CD4-positive, alpha-beta T cell treated with Interferon alpha-2 for 1 hour (primary cell): ENCODE results near the gene MYO19.

Experiments used
- DNase-seq, 2 donors: peaks; one replicate each; pipeline ENCODE4 v3.0.0-alpha.2; 2020 to 2022

Gene MYO19, protein sequence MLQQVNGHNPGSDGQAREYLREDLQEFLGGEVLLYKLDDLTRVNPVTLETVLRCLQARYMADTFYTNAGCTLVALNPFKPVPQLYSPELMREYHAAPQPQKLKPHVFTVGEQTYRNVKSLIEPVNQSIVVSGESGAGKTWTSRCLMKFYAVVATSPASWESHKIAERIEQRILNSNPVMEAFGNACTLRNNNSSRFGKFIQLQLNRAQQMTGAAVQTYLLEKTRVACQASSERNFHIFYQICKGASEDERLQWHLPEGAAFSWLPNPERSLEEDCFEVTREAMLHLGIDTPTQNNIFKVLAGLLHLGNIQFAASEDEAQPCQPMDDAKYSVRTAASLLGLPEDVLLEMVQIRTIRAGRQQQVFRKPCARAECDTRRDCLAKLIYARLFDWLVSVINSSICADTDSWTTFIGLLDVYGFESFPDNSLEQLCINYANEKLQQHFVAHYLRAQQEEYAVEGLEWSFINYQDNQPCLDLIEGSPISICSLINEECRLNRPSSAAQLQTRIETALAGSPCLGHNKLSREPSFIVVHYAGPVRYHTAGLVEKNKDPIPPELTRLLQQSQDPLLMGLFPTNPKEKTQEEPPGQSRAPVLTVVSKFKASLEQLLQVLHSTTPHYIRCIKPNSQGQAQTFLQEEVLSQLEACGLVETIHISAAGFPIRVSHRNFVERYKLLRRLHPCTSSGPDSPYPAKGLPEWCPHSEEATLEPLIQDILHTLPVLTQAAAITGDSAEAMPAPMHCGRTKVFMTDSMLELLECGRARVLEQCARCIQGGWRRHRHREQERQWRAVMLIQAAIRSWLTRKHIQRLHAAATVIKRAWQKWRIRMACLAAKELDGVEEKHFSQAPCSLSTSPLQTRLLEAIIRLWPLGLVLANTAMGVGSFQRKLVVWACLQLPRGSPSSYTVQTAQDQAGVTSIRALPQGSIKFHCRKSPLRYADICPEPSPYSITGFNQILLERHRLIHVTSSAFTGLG

DNA sequence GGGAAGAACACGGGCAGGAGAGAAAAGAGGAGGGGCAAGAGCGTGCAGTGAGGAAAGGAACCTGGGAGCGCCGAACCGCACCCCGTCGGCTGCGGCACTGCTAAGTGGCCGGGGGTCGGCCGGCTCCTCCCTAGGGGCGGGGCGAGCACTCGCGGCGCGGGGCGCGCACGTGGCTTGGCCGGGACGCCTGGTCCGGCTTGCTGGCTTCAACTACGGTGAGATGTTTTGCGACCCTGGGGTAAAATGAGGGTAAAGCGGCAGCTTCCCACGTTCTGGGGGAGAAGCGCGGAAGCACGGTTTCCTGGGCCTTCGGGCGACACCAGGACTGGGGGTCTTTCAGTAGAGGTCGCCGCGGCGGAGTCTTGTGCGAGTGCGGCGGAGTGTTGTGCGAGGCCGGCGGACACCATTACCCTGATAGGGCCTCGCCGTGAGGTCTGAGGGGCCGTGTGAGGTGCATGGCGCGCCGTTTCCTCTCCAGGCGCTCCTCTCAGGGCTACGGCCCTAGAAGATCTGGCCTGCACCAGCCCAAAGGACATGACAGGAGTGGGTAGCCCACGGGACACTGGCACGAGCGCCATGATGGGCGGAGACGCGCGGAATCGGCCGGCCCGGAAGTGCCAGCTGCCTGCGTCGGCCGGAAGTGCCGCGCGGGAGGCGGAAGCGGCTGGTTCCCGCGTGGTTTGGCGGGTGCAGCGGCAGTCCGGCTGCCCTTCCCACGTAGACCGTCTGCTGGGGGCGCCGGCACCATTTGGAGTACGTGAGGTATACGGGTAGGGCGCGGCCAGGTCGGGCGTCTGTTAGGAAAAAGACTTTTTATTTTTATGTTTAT is at the start of gene MYO19, which contains the start of gene PIGW:
Gene MYO19 (minus strand): TSS at position 29 of the 829 bp plus-strand sequence. CDS start 2,330 bp downstream, outside the sequence.
Gene PIGW (plus strand): TSS at position 148 of the 829 bp plus-strand sequence. CDS start 2,115 bp downstream, outside the sequence.
- peak; percentile 85 to 88 for DNase-seq

DNA sequence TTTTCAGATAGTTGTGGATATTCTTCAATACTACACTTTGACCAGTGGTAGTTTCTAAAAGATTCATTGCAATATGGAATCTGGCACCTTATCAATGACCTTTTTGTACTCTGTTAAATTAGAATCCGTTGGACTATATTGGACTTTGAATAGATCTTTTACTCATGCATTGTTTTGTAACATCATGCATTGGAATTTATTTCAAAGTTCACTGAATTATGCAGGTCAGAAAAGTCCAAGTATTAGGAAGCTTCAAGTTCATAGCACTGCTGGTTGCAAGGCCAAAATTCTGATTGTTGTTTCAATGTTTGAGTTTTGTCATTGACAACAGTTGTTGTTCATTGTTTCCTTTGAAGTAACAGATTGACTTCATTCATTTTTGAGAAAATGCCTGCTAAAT is 49.1 kb upstream of the MYO19 start:
- no peak for DNase-seq

DNA sequence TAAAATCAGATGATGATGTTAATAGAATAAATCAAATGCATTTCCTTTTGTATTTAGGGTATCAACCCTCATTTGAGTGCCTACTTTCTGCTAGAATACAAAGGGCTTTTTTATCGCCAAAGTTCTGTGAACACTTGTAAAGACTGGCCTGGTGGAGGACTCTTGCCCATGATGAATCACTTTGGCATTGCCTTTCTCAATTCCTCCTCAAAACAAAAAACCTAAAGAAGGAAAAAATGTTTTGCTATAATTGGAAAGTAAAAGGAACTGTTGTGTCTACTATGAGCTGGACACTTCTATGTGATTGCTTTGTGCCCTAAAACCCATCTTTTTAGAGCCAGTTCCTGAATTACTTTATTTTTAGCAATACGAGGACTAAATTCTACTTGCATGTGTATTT is 44.0 kb upstream of the MYO19 start:
- DNase-seq: no peak

DNA sequence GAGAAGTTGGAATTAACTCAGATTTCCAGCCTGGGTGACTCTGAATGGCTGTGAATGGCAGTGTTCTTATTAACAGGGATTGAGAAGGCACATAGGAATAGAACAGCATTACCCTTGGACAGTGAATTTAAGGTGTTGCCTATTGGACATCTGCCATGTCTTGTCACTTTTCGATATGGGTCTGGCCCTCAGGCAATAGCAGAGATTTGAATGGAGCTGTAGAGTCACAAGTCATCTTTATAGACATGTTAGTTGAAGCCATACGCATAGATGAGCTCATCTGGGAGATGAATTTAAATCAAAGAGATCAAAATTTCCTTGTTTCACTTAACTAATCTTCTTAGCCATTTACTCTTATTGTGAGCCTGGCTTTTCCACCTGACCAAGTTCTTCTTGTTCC is 42.1 kb upstream of the MYO19 start:
- no peak for DNase-seq

DNA sequence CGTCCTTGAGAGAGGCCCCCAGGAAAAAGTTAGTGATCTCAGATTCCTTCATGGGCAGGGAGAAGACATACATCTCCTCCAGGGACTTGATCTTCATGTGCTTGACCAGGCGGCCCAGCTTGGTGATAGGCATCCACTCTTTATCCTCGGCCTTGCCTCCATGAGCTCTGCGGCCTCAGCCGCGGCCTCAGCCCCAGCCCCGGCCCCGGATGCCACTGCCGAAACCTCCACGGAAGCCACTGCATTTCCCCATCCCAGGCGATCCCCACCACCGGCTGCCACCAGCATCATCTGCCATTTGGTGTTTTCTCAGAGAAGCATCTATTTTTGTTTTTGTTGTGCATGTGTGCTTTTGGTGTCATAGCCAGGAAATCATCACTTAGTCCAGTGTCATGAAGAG is 40.4 kb upstream of the MYO19 start:
- no peak for DNase-seq

DNA sequence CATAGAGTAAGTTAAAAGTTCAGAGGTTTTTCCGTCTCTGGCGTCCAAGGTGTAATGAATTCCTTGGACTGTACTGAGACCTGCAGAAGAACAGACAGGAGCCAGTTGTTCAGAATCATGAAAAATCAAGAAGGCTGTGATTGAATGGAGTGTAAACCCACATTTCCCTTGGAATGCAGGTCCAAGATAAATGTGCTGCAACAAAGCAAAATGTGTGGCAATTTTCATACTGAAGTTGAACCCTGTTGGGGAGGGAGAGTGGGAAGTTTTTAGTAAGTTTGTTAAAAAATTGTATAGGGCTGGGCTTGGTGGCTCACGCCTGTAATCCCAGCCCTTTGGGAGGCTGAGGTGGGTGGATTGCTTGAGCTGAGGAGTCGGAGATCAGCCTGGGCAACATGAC is 31.4 kb upstream of the MYO19 start:
- no peak for DNase-seq

DNA sequence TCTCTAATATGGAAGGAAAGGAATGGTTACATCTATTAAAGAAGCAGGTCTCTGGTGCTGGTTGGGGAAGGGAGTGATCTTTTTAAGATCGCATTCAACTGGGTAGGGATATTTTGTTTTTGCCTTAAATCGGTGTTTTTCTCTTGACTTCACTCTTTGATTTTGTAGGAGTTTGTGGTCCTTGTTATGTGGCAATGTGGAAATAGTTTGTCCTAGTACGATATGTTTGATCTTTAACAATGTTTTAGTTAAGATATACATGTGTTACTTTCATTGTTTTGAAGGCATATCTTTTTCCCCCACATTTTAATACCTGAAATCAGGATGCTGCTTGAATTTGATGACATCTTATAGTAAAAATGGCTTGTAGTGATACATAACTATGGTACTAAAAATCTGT is 18.8 kb upstream of the MYO19 start:
- DNase-seq: no peak

DNA sequence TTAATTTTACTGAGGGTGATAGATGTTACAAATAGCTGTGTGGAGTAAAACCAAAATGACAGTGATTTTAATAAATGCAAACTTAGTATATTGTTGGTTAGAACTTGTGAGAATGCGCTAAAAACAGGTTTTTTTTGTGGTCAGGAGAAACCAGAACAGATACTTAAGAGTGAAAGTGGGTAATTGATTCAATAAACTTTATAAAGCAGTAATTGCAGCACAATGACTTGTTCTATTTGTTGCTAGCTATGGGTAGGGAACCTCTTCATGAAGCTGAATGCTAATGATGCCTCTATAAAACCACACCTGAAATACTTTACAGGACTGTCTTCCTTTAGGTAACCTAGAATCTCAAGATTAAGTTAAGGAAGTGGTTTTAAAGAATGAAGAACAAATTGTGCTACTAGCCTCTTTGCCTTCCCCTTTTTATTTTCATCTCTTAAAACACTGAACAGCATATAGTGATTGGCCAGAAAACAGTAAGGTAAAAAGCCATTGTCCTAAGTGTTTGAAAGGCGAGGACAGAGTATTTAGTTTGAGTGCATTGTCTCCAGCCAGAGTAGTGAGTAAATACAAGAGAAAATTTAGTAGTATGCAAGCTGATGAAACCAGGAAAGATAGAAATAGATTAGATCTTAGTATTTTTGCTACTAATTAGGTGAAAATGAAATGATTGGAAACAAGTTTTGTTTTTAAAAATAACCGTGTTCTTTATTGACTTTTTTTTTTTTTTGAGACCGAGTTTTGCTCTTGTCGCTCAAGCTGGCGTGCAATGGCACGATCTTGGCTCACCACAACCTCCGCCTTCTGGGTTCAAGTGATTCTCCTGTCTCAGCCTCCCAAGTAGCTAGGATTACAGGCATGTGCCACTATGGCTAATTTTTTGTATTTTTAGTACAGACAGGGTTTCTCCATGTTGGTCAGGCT is 16.1 kb upstream of the MYO19 start:
- DNase-seq: peak in 1 of 2 donors; percentile 42

DNA sequence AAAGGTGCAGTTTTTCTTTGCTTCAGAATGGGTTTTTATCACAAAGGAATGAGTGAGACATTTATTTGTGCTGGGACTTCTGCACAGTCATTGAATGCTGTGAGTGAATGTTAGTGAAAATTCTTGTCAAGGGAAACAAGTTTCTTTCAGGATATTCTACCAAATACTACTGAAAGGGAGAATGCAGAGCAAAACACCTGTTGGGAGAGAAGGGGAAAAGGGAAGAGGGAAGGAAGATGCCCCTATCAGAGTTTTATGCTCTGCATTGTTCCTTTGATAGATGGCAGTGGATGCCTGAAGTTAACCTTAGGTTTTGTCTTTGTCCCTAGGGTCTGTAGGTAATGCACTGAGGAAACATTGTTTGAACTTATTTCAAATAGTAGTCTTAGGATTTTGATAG is 13.1 kb upstream of the MYO19 start:
- DNase-seq: no peak

DNA sequence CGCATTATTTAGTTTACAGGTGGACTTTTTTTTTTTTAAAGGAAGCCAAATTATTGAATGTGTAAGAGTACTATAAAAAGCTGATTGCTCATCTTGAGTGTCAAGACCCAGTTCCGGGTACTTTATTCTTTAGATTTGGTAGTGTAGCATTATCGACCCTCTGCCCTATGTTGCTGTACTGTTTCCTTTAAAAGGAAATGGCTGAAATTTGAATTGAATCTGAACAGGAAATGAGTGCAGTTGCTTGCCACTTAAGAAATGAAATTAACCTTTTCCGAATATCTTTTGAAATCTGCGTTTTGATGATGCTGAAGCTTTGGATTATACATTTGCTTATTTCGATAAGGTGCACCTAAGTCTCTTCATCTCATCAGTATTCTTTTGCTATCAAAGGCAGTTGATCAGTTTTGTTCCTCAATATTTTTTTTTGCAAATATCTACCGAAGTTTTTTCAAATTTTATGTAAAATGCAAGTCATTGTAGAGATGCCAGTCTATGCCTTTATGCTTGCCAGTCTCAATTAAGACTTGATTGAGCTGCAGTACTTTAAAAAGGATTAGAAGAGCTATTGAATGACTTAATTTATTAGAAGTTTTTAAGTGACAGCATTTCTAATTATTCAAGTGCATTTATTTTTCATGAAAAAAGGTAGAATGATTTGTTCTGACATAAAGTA is 11.9 kb upstream of the MYO19 start:
- peak in 1 of 2 donors; percentile 26 for DNase-seq

DNA sequence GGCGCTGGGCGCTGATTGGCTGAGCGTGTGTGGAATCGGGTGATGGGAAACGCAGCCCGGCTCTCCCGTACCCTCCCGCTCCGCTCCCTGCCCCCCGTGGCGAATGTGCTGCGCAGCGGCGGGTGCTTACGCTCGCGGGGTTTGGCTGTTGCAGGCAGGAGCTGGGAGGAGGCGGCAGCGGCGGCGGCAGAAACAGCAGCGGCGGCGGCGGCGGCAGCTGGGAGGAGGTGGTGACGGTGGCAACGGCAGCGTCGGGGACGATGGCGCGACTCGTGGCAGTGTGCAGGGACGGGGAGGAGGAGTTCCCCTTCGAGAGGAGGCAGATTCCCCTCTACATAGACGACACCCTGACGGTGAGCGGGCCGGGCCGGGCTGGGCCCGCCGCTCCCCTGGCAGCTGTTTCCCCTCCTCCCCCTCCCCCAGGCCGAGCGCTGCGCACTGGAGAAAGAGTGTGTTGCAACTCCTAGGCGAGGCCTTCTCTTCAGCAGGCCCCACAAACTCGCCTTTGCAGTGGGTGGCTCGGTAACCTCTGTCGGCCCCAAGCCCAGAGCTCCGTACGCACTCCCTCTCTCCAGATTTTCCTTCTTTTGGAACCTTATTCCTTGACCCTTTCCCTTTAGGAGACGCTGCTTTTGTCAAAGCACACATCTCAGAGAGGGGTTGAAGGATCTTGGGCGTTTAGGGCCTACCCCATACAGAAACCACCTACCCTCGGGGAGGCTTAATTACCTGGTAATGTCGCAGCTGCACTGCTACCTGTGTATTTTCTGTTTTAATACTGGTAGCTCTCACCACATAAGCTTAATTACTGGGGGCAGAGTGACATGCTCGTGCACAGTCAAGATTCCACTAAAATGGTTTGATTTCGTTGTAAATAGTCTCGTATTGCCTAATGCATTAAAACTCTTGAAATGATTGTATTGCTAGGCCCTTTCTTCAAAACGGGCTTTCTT is 11.1 kb upstream of the MYO19 start:
- DNase-seq: peak; percentile 97 to 98

DNA sequence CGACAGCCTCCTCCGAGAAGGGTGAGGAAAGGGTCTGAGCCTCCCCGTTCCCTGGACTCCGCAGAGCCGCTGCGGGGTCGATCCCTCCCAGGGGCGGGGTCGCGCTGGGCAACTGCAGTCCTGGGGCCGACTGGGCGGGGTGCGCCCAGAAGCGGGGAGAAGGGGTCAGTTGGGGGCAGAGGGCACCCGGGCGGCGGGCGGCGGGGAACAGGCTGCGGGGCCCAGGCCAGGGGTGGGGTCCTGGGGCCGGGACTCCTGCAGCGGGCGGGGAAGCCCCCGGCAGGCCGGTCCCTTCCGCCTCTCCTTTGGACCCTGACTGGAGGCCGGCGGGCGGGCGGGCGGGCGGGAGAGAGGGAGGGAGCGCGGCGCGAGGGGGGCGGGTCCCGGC is 10.4 kb upstream of the MYO19 start:
- no peak for DNase-seq

DNA sequence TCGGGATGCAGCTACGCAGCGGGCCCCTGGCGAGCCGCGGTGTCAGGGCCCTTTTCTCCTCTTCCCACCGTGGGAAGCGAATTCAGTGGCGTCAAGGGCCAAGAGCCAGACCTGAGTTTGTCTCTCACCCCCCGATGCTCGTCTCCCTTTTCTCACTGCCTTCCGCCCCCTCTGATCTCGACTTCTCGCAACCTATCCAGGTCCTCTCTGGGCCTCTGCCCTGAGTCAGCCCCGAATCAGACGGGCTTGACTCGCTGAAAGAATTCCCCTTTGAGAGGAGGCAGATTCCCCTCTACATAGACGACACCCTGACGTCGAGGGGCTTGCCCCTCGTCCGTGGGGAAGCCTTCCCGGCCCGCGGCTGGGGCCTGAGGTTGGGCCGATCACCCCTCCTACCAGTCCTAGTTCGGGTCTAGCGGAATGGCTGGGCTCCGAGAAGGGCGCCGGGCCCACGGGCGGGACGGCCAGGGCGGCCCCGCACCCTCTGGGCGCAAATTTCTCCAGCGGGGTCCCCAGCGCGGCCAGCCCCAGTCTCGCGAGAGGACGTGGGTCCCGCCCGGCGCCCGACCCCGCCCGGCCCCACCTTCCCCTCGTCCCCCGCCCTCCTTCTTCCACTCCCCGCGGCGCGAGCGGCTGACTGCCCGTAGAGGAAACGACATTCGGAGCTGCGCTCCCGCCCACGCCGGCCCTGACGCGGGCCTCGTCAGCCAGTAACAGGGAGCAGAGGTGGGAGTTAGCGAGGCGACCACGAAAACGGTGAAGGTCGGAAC is 9.8 kb upstream of the MYO19 start, which contains the start of gene GGNBP2:
Gene GGNBP2 (plus strand): TSS at position 613 of the 770 bp plus-strand sequence. CDS start 806 bp downstream, outside the sequence.
- peak; percentile 93 for DNase-seq

DNA sequence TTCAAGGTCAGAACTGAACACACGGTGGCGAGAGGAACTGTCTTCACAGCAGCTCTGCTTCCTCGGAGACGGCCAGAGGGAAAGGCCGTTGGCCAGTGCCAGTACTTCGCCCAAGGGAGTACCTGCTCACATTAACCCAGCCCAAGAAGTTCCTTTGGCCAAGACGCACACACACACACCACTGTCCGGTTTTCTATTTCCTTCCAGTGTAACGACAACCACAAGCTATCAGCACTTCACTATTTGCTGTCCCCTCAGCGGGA is 9.3 kb upstream of the MYO19 start:
- DNase-seq: peak; percentile 27 to 40

DNA sequence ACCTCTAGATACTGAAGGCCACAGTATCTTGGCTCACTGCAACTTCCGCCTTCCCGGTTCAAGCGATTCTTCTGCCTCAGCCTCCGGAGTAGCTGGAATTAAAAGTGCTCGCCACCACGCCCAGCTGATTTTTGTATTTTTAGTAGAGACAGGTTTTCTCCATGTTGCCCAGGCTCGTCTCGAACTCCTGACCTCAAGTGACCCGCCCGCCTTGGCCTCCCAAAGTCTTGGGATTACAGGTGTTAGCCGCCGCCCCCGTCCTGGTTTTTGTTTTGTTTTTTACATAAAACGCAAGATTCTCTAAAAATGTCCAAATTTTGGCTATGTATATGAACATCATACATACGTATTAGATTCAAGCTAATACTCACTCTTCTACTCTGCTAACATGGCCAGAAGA is 8.1 kb upstream of the MYO19 start:
- no peak for DNase-seq

DNA sequence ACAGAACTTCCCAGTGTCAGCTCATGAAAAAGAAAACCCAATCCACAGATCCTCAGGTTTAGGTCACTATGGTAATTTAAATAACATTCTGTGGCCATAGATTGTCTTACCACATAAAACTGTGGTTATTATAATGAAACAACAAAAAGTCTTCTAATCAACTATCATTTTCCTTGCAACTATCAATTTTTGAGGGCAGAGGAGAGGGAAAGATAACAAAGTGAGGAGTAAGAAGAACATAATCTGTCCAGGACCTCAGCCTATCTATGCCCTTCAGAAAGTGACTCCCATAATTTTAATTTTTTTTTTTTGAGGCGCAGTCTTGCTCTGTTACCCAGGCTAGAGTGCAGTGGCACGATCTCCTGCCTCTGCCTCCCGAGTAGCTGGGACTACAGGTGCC is 6.0 kb upstream of the MYO19 start:
- no peak for DNase-seq

DNA sequence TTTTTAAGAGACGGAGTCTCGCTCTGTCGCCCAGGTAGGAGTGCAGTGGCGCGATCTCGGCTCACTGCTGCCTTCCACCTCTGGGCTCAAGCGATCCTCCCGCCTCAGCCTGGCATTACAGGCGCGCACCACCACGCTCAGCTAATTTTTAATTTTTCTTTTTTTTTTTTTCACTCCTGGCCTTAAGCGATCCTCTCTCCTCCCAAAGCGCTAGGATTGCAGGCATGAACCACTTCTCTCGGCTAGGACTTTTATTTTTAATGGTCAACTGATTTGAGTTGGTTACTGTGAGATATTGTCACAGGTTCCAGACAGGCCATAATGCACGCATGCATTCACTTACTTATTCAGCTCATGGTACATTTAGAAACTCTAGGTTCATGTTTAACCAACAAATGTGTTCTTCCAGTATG is 1.0 kb upstream of the MYO19 start:
- DNase-seq: no peak

DNA sequence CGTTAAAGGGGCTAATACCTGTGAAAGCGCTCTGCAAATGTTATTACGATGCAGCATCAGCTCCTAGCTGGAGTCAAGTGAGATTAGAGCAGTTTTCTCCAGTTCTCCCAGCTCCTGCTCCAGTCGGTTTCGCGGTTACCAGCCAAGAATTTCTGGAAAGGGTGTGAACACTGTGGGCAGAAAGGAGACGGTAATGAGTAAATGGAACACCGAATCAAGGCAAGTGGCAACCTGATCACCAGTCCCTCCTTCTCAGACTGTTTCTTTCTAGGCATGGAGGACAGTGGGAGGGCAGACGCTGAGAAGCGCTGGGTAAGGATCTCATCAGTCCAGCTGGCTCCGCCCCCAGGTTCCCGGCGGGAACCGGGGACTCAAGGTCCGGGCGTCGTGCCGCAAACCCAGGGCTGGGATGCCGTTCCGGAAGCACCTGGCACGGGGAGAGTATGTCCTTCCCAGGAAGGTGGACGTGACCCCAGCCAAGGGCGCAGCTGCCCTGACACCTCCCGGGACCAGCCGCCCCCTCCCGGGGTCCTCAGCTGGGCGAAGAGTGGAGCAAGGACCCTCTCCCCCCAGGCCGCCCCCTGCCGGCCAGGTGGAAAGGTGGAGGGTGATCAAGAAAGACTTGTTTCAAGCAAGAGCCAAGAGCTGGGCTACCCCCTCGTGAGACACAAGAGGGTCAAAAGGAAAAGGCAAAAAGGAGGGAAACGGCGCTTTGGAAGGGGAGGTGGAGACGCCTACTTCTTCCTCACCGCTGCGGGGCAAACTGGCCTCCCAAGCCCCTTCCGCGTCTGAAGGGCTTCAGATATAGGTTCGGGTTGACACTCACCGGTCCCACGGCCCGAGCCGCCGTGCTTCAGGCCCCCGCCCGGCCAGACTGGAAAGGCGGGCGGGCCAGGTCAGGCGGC is 481 bp downstream of the MYO19 start:
- peak; percentile 48 to 65 for DNase-seq
